GM20000 (cell line): Measurements from ENCODE around the gene GRIK4.

ENCODE experiments used
- DNase-seq: peaks from one replicate; pipeline ENCODE4 v3.0.0; 2012; ENCODE audit warnings: low spot score
- TF ChIP-seq, protein P1 (sequence below): IDR thresholded peaks from 2 replicates; pipeline ENCODE4 v1.5.1; 2012; ENCODE audit warnings: mild to moderate bottlenecking, control low read depth; ENCODE audit errors: extremely low read depth, missing control alignments

The GRIK4 gene

DNA sequence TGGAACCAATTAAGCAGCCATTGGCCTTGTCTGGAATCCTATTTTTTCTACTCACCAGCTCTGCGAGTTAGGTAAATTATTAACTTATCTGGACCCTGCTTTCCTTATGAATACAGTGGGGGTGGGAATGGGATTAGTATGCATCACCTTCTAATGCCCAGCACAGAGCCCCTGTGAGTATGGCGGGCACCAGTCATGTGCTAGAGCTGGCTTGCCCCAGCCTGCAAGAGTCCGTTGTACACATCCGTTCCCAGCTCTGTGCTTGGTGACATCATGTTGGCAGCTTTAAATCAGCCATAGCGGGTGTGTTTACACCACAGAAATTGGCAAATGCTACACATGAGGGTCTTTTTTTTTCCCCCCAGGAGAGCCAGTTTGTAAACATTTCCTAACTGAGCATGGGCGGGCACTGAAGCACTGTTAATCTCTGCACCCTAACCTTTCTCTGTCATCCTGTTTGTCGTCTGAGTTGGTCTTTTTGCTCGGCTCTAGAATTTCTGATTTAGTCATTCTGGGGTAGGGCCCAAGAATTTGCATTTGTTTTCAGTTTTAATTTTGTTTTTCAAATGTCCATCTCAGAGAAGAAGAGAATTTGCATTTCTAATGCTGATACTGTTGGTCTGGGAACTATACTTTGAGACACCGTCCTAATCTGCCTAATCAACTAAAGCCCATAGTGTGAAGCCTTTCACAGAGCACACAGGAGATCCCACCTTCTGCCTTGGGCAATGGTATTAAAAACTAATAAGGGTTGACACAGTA is 382.1 kb downstream of the GRIK4 start:
- TF ChIP-seq, protein P1, sequence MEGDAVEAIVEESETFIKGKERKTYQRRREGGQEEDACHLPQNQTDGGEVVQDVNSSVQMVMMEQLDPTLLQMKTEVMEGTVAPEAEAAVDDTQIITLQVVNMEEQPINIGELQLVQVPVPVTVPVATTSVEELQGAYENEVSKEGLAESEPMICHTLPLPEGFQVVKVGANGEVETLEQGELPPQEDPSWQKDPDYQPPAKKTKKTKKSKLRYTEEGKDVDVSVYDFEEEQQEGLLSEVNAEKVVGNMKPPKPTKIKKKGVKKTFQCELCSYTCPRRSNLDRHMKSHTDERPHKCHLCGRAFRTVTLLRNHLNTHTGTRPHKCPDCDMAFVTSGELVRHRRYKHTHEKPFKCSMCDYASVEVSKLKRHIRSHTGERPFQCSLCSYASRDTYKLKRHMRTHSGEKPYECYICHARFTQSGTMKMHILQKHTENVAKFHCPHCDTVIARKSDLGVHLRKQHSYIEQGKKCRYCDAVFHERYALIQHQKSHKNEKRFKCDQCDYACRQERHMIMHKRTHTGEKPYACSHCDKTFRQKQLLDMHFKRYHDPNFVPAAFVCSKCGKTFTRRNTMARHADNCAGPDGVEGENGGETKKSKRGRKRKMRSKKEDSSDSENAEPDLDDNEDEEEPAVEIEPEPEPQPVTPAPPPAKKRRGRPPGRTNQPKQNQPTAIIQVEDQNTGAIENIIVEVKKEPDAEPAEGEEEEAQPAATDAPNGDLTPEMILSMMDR: no peak
- DNase-seq: peak; percentile 32

DNA sequence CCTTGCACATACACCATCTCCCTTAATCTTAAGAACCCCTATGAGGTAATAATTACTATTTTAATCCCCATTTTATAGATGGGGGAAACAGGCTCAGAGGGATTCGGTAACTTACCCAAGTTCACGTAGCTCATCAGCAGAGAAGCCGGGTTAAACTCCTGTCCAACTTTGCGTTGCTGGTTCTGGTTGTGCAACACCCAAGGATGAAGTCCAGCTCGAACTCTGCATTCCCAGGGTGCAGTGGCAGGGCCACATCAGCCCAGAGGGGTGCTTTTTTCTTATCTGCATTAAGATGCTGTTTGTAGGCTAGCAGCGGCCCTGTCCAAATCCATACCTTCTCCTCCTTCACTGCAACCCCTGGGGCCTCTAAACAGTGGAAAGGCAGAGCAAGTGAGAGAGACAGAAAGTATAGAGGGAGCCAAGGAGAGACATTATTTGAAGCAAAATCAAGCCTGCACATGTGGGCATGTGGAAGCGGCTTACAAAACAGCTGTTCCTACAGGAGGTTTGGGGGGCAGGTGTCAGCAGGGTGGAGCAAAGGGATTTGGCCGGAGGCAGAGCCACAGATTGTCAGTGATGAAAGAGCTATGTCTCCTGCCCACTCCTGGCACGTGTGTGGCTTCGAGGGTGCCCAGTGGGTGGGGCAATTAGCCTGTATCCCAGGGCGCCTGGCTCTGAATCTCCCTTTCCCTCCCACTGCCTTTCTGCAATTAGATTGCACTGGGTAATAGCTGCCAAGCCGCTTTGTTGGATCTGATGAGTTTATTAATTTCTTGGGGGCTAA is 382.8 kb downstream of the GRIK4 start:
- DNase-seq: no peak
- TF ChIP-seq, protein P1: no peak

DNA sequence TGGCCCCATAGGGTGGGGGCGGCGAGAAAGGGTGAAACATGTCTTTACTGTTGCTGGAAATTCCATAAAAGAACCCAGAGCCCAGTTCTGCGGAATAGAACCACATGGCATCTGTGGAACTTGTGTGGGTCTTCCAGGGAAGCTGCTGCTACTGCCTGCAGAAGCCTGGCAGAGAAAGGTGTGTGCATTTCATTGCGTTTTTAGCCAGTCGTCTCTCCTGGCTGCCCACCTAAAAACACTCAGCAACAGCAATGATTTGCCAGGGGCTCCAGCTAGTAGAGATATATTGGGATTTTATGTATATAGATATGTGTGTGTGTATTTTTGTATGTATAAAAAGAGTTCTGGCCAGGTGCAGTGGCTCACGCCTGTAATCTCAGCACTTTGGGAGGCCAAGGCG is 385.1 kb downstream of the GRIK4 start:
- TF ChIP-seq, protein P1: no peak
- DNase-seq: no peak

DNA sequence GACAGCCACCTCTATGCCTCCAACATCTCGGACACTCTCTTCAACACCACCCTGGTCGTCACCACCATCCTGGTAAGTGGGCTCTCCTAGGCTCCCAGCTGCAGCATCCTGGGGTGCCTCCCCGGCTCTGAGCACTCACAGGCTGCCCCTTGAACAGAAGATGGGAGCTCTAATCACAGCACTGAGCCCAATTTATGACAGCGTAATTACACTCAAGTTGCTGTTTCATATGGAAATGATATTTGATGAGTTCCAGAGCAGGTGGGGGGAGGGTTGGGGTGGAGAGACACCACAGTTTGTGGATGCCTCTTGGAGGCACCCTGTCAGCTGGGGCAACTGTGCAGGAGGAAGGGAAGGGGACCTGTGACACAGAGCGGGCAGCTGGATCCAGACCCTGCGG is 387.0 kb downstream of the GRIK4 start:
- no peak for DNase-seq
- TF ChIP-seq, protein P1: no peak

DNA sequence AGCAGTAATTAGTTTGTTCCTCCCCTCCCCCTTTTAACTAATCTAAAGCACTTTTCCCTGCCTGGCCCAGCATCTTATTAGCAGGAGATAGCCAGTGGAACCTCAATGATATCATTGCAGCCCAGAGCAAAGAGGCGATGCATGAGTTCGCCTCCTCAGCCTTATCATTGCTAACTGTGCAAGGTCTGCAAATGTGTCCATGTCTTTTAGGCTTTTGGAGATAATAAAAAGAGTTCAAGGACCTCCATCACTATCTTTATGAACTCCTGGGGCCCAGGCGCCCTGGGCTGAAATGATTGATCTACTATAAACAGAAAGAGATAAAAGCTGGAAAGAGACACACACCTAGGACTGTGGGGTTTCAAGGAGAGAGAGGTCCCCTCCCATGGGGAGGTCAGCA is 388.2 kb downstream of the GRIK4 start:
- no peak for DNase-seq
- TF ChIP-seq, protein P1: no peak

DNA sequence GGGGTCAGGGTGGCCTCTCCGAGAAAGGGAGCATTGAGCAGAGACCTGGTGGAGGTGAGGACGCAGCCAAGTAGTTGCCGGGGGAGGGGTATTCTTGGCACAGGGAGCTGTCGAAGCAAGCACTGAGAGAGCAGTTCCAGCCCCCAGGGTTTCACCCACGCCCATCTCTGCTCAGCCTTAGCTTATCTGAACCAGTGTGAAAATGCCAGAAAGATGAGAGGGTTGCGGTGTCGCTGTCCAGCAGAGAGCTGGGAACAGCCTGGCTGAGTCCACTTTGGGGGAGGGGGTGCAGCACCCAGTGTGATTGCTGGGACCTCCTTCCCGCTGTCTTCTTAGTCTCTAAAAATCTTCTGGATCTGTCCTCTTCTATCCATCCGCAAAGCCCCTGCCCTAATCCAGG is 389.1 kb downstream of the GRIK4 start:
- TF ChIP-seq, protein P1: no peak
- no peak for DNase-seq

DNA sequence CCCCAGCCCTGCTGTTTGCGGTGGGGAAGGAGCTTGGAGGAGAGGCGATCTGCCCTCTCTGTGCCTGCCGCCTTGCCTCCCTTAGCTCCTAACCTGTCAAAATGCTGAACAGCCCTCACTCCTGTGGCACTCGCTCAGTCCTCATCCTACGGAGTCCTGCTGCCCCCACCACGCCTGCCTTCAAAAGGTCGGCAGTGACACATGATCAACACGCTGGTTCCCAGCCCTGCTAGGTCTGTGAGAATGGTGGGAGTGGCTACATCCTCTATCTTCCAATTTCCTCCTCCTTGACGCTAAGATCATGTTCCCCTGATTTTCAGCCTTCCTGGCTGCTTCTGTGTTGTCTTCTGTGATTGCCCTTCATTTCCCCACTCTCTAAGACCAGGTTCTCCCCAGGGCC is 392.1 kb downstream of the GRIK4 start:
- DNase-seq: no peak
- TF ChIP-seq, protein P1: no peak
